Non-pigmented ciliary epithelial cell (primary cell): ENCODE results near the gene MED12.
"Not testable (repeated sequence)": the region's sequence is repeated elsewhere in the genome, so short reads cannot be mapped to it uniquely, and the experiment has no call there.

Experiments used
- DNase-seq: peaks from one replicate; pipeline ENCODE4 v3.0.0-alpha.2; 2010; ENCODE audit warnings: low read depth

MED12 gene

DNA sequence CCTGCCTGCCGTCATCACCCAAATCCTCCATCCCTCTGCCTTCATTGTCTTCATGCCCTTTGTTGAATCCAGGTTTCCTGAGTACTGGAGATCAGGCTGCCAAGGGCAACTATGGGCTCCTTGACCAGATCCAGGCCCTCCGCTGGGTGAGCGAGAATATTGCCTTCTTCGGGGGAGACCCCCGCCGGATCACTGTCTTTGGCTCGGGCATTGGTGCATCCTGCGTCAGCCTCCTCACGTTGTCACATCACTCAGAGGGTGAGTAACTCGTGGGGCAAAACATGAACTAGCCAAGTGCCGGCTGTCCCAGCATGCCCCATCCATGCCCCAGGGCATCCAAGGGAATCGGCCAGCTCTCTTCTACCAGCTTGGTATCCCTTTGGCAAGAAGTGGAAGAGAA lies 45.7 kb downstream of the MED12 start:
- no peak for DNase-seq

GRCh38 chrX:71166461-71166860 lies 48.1 kb downstream of the MED12 start:
- no peak for DNase-seq

DNA sequence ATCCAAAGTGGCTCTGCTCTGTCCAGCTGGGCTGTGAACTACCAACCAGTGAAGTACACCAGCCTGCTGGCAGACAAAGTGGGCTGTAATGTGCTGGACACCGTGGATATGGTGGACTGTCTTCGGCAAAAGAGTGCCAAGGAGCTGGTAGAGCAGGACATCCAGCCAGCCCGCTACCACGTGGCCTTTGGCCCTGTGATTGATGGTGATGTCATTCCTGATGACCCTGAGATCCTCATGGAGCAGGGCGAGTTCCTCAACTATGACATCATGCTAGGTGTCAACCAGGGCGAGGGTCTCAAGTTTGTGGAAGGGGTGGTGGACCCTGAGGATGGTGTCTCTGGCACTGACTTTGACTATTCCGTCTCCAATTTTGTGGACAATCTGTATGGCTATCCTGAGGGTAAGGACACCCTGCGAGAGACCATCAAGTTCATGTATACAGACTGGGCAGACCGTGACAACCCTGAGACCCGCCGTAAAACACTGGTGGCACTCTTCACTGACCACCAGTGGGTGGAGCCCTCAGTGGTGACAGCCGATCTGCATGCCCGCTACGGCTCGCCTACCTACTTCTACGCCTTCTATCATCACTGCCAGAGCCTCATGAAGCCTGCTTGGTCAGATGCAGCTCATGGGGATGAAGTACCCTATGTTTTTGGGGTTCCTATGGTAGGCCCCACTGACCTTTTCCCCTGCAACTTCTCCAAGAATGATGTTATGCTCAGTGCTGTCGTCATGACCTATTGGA lies 48.8 kb downstream of the MED12 start:
- no peak for DNase-seq

DNA sequence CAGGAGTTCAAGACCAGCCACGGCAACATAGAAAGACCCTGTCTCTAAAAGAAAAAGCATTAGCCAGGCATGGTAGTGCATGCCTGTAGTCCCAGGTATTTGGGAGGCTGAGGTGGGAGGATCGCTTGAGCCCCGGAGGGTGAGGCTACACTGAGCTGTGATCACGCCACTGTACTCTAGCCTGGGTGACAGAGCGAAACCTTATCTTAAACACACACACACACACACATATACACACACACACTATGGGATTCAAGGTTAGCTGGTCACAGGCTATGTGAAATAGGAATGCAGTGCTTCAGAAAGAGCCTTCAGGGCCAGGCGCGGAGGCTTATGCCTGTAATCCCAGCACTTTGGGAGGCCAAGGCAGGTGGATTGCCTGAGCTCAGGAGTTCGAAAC lies 49.7 kb downstream of the MED12 start:
- DNase-seq: no peak

DNA sequence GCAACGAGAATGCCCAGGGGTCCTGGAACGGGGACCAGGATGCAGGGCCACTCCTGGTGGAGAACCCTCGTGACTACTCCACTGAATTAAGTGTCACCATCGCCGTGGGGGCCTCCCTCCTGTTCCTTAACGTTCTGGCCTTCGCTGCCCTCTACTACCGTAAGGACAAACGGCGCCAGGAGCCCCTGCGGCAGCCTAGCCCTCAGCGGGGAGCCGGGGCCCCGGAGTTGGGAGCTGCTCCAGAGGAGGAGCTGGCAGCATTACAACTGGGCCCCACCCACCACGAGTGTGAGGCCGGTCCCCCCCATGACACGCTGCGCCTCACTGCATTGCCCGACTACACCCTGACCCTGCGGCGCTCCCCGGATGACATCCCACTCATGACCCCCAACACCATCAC lies 51.2 kb downstream of the MED12 start:
- DNase-seq: no peak

DNA sequence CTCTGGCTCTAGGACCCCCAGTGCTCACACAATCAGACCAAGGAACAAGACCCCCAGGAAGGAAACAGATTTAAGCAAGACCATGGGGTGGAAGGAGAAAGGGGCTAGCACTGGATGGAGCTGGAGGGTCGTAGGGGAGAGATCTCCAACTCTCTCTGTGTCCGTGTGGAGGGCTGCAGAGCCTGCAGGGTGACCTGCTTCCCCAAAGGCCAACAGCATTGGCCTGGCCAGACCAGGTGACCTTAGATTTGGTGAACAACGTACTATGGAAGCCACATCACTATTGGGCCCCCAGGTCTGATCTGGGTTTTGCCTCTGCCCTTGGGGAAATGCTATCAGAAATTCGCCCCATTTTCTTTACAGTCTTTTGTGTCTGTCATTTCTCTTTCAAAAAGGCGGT lies 52.3 kb downstream of the MED12 start:
- DNase-seq: no peak

DNA sequence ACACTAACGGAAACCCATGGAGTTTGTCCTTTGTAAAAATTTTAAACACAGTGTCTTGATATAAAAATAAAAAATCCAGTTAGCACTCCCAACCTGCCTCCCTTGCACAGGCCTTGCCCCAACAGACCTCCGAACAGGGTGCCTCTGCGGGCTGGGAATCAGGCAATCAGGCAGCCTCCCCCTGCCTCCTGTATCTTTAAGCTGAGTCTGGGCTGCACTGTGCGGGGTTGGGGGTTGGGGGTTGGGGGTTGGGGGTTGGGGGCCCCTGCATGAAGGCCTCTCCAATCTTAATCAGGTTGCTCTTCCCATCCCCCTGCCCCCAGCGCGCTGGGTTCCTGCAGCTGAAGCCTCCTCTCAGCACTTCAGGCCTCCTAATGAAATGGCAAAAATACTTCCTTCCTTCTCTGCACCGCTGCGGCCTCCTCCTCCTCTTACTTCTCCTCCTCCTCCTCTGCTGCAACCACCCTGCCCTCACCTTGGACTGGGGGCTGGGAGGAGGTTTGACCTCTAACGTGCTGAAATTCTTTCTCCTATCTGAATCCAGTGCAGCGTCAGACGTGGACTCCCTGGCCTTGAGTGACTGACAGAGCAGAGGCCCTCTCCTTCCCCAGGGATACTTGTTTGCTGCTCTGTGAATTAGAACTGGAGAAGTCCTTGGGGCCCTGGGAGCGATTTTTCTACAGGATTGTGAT lies 52.9 kb downstream of the MED12 start:
- no peak for DNase-seq

DNA sequence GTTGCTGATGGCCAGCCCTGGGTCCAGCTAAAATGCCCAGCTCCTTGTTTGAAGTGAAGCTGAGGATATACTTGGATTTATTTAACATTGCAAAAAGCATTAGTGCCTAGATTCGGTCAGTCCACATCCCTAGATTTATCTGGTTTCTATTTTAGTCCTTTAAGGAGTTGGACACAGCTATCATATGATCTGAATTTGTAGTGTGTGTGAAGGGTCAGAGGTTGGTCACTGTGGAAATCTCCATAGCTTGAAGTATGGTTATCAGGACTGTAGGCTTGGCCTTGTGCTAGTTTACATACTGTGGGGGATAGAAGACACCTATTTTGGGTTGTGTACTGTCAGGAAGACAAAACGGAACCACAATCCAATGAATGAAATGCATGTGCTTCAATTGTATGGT lies 55.0 kb downstream of the MED12 start:
- no peak for DNase-seq

GRCh38 chrX:71174795-71175194 lies 56.4 kb downstream of the MED12 start:
- DNase-seq: no peak

DNA sequence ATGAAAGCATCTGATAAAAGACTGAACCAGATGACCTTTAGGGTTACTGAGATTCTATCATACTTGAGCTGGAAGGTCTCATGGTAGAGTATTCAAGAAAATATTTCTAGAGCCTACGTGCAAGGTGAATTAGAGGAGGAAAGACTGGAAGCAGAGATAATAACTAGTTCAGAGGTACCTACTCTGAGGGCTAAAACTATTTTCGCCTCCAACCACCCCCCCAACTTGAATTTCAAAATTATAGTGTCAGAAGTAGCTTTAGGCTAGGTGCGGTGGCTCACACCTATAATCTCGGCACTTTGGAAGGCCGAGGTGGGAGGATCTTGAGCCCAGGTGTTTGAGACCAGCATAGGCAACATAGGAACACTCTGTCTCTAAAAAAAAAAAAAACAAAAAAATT lies 57.1 kb downstream of the MED12 start:
- DNase-seq: no peak

DNA sequence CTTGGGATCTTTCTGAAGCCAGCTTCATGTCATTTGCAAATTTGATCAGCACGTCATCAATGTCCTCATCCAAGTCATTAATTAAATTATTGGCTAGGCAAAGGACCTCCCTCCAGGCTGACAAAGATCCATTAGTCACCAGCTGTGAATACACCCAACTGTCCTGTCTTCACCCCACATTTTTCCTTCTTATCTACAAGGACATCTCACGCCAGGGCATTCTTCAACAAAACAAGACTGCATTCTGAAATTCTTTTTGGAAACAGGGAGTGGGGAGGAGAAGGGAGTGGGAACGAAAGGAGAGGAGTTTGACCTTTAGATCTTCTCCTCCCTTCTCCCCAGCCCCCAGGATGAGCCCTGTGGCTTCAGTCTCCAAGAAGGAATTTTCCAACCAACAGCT lies 58.9 kb downstream of the MED12 start:
- no peak for DNase-seq

DNA sequence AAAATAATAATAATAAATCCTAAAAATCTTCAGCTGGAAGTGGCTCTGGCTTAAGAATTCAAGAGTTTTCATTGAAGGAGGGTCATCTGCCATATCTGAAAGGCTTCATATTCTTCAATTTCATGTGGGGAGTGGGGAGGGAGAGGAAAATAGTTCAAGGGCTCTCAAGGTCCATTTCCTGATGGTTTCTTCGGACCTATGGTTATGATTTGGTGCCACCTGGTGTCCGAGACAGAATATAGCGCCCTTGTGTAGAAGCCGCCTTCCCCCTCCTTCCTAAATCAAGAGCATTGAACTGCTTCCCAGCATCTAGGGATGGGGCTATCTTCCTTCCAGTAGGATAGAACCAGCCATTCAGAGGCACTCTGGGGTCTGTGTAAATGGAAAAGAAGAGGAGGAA lies 60.5 kb downstream of the MED12 start:
- no peak for DNase-seq

- not testable (repeated sequence) for DNase-seq
These were observed 62.3 kb downstream of the MED12 start for GRCh38 chrX:71180579-71181265.

DNA sequence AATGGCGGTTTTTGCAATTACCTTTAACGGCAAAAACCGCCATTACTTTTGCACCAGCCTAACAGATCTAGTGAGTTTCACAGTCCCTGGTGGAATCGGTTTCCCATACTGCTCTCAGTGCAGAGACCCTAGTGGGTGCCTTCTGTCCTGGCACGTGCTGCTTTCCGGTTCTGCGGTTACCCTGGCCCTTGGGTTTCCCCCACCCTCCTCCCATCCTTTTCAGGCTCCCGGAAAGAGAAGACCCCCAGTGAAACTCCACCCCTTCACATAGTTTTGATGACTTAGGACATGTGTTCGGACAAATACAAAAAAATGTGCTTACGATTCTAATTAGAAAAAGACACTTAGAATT lies 63.1 kb downstream of the MED12 start:
- DNase-seq: no peak

DNA sequence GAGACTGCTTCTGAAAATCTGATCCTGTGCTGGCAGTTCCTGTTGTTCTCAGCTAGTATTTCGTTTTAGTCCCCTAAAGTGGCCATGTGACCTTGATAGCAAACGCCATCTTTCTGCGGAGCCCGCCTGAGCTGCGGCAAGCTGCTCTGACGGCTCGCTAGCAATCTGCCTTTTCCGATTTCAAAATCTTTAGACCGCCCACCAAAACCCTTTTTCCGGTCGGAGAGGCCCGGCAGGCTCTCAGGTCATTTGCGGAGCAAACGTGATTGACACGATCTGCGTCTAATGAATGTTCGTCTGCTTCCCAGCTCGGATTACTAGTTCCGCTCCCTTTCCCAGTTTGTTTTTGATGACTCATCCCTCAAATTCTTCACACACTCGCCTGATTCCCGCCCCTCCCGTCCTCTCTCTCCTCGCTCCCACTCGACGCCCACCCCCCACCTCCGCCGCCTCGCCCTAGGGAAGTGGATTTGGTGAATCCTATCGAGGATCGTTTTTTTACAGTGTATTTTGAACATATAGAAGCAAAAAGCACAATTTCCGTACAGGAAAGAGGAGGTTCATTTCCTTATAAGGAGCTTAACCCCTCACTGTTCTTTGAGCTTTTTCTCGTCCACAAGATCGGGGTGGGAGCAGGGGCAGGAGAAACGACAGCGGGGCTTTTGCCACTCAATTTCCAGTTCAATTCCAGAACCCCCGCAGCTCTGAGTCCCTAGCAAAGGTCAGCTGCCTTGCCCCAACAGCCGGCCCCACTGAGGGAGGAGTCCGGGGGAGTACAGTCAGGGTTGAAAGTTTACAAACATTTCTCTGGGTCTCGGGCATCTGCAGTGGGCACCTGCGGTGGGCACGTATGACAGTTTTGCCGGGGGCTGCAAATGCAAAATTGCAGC lies 63.8 kb downstream of the MED12 start:
- DNase-seq: peak; percentile 88

DNA sequence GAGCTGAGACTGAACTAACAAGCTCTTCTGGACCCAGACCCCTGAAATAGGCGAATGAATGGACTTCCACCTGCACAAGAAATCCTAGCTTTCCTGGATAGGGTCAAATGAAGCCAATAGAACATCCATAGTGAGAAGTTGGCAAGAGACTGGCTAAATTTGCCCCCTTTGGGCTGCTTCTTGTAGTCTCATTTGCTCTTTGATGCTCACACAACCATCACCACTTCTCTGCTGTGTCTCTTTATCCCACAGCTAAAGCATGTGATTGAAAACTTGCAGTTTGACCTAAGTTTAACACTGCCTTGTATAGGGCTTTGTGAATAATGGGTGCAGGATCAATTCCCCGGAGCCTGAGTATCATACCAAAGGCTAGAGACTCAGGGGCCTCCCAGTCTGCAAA lies 64.5 kb downstream of the MED12 start:
- no peak for DNase-seq

- DNase-seq: no peak
These were observed 64.9 kb downstream of the MED12 start for GRCh38 chrX:71183341-71183740.

GRCh38 chrX:71184092-71184491 lies 65.7 kb downstream of the MED12 start:
- DNase-seq: no peak

- DNase-seq: no peak
These were observed 66.6 kb downstream of the MED12 start for GRCh38 chrX:71184803-71185495.

DNA sequence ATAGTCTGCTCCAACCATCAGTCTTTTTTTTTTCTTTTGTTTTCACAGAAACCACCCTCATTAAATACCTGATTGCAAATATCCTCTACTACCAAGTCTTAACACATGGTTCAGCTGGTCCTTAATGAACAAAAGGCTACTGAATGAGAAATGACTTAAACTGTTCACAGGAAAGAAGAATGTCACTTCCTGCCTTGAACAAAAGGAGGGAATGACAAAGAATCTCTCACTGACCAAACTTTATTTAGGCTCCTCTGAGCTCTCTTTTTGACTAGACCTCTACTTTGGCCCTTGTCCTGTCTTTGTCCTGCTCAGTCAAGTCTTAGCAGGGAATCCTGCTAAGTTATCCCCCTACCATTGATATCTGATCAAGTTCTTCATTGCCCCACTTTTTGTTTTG lies 72.9 kb downstream of the MED12 start:
- DNase-seq: no peak
